HG02938 (cell line): ENCODE results near the gene ARHGAP42.
"Not testable (repeated sequence)": the region's sequence is repeated elsewhere in the genome, so short reads cannot be mapped to it uniquely, and the experiment has no call there.

Source experiments
- ATAC-seq: cut with Tn5 transposase; IDR thresholded peaks from one replicate; pipeline ENCODE4 v1.9.1; 2021; ENCODE audit warnings: mild to moderate bottlenecking, moderate library complexity; ENCODE audit not compliant: unreplicated experiment

Gene ARHGAP42, protein sequence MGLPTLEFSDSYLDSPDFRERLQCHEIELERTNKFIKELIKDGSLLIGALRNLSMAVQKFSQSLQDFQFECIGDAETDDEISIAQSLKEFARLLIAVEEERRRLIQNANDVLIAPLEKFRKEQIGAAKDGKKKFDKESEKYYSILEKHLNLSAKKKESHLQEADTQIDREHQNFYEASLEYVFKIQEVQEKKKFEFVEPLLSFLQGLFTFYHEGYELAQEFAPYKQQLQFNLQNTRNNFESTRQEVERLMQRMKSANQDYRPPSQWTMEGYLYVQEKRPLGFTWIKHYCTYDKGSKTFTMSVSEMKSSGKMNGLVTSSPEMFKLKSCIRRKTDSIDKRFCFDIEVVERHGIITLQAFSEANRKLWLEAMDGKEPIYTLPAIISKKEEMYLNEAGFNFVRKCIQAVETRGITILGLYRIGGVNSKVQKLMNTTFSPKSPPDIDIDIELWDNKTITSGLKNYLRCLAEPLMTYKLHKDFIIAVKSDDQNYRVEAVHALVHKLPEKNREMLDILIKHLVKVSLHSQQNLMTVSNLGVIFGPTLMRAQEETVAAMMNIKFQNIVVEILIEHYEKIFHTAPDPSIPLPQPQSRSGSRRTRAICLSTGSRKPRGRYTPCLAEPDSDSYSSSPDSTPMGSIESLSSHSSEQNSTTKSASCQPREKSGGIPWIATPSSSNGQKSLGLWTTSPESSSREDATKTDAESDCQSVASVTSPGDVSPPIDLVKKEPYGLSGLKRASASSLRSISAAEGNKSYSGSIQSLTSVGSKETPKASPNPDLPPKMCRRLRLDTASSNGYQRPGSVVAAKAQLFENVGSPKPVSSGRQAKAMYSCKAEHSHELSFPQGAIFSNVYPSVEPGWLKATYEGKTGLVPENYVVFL

DNA sequence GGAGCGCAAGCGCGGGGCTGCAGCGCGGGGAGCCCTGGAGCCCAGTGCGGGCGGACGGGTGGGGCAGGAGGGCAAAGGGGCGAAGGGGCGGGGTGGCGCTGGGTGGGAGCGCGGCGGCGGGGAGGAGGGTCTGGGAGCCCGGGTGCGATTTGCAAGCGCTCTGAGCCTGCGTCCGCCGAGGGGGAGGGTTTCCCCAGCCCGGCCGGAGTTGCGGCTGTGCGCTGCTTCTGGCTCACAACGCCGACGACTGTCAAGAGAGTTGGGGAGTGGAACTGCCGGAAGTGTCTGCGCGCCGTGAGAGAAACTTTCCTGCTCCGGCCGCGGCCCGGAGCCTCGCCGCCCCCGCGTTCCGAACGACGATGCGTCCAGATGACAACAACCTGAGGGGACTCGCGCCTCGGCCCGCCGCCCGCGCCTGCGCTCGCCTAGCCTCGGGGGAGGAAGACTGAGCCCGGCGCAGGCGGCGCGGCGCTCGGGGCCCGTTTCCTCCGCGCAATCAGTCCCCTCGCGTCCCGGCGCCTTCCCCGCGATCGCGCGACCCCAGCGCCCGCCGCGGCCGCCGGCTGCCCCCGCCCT lies at the start of gene ARHGAP42:
Gene ARHGAP42, plus strand, starts transcription at position 235 of the 576 bp plus-strand sequence. CDS start 391 bp downstream, outside the sequence.
- peak; percentile 67 for ATAC-seq

DNA sequence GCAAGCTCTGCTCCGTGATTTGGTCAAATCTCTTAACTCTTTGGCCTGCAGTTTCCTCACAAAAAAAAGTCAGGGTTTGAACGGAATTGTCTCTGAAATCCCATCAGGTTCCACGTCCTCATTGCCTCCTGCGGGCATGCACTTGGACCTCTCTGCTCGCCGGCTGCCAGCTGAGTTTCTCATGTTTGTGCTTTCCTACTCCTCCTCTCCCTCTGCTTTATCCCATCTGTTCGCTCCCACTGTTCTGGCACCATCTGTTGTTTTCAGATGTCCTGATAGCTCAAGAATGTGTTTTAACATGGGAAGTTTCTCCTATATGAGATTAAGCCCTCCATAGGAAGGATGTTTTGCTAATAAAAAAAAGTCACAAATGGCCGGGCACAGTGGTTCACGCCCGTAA lies 49.4 kb upstream of the ARHGAP42 start:
- no peak for ATAC-seq

GRCh38 chr11:100638648-100639047 lies 48.4 kb upstream of the ARHGAP42 start:
- no peak for ATAC-seq

DNA sequence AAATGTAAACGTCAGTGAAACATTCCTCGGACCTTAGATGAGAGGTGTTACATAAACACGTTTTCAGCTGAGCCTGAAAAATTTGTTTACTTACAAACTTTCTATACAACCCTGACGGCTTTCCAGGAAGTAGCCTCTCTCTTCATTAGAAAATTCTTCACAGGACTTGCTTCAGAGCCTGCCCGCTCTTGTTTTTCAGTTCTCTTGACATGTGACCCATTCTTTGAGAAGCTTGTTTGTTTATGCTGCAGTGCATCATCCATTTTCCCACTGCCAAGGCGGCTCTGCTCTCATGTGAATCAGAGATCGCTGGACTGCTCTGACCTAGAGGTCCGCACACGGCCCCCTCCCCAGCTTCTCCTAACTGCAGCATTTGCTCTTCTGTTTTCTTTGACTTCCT lies 47.9 kb upstream of the ARHGAP42 start:
- ATAC-seq: no peak

- ATAC-seq: no peak
Observed at GRCh38 chr11:100640071-100640470, 47.0 kb upstream of the ARHGAP42 start.

- ATAC-seq: no peak
Observed at GRCh38 chr11:100640646-100641045, 46.4 kb upstream of the ARHGAP42 start.

- no peak for ATAC-seq
Observed at GRCh38 chr11:100641456-100641855, 45.6 kb upstream of the ARHGAP42 start.

GRCh38 chr11:100646545-100646944 lies 40.5 kb upstream of the ARHGAP42 start:
- no peak for ATAC-seq

DNA sequence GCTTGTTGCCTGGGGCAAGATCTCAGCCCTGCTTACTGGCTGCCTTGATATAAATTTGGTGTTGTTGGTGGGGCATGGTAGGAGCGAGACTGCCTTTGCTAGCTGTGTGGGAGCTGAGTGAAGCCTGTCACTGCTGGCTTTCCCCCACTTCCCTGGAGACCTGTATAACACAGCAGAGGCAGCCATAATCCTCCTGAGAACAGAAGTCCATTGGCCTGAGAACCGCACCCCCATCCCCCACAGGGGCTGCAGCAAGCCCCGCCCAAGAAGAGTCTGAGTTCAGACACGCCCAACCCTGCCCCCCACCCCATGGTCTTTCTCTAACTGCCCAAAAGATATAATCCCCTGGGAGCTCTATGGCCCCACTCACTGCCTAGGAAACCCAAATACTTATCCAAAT lies 39.2 kb upstream of the ARHGAP42 start:
- ATAC-seq: no peak

DNA sequence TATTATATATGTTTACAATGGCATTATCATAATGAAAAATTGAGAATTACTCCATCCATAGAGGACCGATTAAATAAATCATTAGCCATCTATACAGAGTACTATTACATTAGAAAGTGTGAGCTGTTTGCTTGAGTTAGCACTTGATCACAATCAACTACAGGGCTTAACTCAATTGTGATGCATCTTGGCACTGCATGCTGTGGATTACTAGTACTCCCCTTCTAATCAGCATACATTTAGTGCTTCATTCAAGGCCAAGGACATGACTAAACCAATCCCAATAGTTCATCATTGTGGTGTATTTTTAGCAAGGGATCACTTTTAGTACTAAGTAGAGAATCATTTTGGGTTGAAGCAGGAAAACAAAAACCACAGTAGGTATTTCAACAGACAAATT lies 23.5 kb upstream of the ARHGAP42 start:
- ATAC-seq: no peak

- ATAC-seq: no peak
Observed at GRCh38 chr11:100663996-100664395, 23.1 kb upstream of the ARHGAP42 start.

DNA sequence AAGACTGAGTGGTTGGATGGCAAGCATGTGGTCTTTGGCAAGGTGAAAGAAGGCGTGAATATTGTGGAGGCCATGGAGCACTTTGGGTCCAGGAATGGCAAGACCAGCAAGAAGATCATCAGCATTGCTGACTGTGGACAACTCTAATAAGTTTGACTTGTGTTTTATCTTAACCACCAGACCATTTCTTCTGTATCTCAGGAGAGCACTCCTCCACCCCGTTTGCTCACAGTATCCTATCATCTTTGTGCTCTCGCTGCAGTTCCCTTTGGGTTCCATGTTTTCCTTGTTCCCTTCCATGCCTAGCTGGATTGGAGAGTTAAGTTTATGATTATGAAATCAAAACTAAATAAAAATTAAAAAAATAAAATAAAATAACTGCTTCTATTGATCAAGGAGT lies 20.3 kb upstream of the ARHGAP42 start:
- not testable (repeated sequence) for ATAC-seq

DNA sequence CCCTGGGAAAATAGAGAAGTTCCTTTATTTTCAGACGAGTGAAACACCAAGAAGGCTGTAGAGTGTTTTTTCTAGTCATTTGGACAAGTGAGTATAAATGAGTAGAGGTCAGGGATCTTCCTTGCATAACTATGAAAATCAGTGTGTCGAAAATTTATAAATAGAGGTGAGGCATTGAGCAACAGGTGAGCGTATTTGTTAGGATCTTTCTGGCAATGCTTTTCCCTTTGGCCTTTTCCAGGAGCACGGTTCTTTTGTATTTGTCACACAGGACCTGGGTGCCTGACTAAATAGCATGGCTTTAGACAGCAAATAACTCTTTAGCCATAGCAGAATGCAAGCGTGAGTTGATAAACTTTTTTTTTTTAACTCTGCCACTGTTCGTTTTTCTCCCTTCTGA lies 19.6 kb upstream of the ARHGAP42 start:
- ATAC-seq: no peak

DNA sequence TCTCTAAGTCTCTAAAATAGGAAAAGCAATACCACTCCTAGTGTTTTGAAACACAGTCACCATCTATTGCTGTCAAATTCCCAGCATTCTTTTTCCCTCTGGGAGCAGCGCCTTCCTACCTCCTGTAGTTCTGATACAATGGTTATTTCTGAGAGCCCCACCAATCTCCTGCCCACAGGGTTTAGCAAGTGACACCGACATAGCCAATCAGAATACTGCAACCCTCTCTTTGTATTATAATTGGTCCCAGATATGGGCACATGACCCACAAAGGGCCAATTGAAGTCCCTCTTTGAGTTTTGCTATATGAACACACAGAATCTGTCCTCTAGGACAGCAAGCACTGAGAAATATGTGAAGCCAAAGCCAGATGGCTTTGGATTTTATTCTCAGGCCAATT lies 16.9 kb upstream of the ARHGAP42 start:
- no peak for ATAC-seq

- no peak for ATAC-seq
Observed at GRCh38 chr11:100671471-100671870, 15.6 kb upstream of the ARHGAP42 start.

DNA sequence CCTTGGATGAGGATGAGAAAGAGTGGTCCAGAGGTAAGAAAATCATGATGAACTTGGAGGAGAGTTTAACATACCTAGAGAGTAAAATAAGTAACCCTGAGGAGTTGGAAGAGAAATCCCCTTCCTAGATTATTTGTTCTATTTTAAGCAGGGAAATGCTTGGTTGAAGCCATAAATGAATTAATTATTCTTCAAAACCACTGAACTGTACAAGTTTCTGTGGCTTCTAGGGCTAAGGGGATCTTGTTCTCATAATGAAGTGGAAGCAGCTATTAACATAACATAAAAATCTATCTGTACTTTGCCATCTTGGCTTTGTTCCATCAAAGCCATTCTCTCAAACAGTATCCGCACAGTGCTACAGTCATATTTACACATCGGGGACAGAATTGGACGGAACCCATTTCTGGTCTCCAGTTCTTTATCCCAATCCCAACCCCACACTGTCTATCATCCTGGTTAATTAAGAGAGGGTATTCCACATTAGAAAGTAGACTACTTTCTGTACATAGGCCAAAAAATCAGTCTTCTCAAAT lies 14.5 kb upstream of the ARHGAP42 start:
- no peak for ATAC-seq

DNA sequence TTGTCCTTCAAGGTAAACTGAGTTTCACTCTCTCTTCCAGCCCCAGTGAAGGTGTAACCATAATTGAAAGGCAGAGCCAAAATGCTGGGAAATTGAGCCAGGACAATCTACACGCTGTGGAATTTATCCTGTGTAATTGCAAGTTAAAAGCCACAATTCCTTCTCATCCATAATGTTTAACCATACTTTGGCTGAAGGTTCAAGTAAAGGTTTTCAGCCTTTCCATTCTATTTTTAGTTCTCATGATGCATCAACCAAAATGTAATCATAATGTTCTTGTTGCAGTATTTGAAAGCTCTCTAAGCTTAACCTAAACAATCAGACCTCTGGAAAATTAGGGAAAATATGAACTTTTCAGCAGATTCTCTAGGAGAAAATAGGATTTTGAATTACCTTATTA lies 14.0 kb upstream of the ARHGAP42 start:
- ATAC-seq: no peak

GRCh38 chr11:100674212-100674611 lies 12.9 kb upstream of the ARHGAP42 start:
- no peak for ATAC-seq

GRCh38 chr11:100675115-100675650 lies 11.9 kb upstream of the ARHGAP42 start:
- ATAC-seq: no peak

DNA sequence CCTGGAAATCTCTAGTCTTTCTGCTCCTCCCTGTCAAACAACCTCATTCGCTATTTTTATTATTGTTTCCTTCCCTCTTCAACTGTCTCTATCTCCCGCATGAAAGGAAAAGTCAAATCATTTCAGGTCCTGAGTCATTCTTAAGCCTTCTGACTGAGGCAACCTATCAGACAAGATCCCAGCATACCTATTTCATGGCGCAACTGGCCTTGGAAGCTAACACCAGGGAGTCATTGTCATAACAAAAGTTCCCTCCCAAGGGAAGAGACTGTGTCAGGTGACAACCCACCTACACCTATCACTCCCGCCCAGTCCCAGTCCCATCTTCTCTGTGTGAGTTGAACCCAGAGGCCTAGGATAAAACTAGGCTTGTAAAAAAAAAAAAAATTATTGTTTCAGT lies 10.2 kb upstream of the ARHGAP42 start:
- ATAC-seq: no peak

DNA sequence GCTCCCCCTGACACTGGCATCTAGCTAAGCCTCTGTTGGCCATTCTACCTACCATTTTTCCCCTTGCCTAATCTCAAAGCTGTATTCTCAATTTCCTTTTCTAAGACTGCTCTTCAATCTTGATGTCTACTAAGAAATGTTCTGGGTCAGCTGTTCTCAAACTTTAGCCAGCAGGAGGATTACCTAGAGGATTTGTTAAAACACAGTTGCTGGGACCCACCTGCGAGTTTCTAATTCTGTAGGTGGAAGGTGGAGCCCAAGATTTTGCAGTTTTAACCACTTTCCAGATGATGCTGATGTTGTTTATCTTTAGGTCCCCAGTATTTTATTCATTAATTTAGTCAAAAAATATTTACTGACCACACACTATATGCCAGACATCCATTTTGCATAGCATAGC lies 9.3 kb upstream of the ARHGAP42 start:
- no peak for ATAC-seq
